ENCODE data around the gene CEP70.
"Not testable (repeated sequence)": the region's sequence is repeated elsewhere in the genome, so short reads cannot be mapped to it uniquely, and the experiment has no call there.

Gene CEP70

GRCh38 chr3:138468886-138469285 is 125.2 kb downstream of the CEP70 start:
- no peak for DNase-seq (ENCODE audit: low read depth)

- DNase-seq (ENCODE audit: low read depth): no peak
Measured at GRCh38 chr3:138468451-138468850, 125.6 kb downstream of the CEP70 start.

- DNase-seq (ENCODE audit: low read depth): no peak
Measured at GRCh38 chr3:138467931-138468330, 126.1 kb downstream of the CEP70 start.

DNA sequence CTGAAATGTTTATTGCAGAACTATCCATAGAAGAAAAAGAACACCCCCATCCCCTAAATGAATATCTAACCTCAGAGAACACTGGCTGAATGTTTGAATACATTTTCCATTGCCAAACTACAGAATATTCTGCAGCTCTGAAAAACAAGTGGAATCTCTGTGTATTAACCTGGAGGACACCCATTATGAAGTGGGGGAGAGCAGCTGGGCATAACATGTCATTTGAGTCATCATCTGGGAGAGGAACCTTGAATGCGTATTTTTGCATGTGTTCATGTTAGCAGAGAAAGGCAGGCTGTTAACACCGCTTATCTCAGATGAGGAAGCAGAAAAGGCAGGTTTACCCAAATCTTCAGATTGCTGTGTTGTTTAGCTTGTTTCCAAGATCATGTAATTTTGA is 128.1 kb downstream of the CEP70 start:
- DNase-seq (ENCODE audit: low read depth): no peak

DNA sequence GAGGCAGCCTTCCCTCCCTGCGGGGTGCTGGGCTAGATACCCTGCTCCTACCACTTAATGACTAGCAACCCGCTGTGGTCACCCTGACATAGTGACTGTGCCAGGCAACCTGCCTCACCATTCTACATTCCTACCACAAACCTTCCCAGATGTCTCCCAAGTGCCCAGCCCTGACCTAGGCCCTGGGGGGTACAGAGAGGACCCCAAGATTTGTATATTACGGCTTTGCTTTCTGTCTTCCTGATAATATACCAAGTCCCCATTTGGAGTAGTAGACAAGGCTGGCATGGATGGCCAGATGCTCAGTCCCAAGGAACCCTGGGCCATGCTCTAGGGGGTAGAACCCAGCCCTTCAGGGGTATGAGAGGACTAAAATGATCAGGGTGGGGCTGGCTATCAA is 128.6 kb downstream of the CEP70 start:
- DNase-seq (ENCODE audit: low read depth): no peak

DNA sequence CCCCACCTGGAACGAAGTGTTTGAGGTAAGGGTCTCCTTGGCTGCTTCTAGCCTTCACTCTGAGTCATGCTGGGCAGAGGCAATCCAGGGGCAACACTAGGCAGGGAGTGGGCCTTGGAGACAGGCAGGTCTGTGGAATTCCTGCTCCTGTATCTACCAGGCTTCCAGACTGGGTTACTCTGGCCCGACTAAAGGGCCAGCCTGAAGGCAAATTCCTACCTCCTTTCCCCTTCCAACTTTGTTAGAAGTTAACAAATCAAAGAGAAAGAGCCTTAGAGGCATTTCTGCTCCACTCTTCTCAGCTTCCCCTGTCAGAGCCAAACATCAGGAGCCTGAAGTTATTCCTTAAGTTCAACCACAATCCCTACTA is 129.6 kb downstream of the CEP70 start:
- DNase-seq (ENCODE audit: low read depth): no peak

- no peak for DNase-seq (ENCODE audit: low read depth)
Measured at GRCh38 chr3:138463724-138464490, 130.2 kb downstream of the CEP70 start.

GRCh38 chr3:138461896-138462295 is 132.2 kb downstream of the CEP70 start:
- DNase-seq (ENCODE audit: low read depth): no peak

DNA sequence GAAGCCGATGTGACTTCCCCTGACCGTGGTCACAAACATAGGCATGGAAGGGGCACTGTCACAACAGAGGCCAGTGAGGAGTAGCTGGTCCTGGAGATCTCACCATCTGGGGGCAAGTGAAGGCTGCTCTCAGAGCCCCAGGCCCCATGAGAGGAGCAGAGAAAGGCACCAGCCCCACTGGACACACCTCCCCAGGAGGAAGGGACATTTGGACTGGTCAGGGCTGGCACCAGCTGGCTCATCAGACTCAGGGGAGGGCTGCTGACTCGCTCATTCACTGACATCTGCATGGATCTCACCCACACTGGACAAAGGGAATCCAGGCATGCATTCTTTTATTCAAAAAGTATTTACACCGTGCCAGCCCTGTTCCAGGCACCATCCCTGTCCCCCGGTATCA is 132.8 kb downstream of the CEP70 start:
- no peak for DNase-seq (ENCODE audit: low read depth)

GRCh38 chr3:138460536-138461205 is 133.4 kb downstream of the CEP70 start:
- DNase-seq (ENCODE audit: low read depth): no peak

DNA sequence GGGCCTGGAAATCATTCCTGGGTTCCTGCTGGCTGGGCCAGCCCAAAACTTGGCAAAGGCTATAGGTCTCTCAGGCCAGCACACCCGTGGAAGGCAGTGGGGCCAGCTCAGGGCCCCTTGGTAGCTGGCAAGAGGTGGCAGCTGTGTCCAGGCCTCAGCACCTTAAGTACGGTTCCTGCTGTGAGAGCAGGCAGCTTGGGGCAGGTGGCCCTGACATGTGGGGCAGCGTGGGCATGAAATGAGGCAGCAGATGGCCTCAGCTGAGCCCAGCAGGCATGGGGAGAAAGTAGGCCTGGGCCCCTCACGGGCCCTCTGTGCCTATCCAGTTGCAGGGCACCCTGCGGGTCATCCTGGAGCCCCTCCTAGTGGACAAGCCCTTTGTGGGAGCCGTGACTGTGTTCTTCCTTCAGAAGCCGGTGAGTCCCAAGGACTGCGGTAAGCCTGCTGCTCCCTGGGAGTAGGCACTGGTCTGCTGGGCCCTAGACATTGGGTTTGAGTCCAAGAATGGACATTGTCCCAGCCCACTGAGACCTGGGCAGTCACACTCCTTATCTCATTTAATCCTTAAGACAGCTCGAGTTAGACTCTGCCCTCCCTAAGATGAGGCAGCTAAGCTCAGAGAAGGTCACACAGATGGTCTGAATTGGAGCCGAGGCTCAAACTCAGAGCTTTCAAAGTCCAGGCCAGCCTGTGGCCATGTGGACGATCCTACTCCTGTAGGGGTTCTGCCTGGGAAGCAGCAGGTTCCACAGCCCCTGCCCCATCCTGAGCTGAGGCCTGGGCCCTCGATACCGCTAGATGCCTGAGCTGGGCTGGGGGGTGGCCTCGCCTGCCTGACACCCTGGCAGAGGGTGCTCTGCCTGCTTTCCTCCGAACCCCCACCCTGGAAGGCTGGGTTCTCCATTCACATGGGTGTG is 134.2 kb downstream of the CEP70 start:
- DNase-seq (ENCODE audit: low read depth): no peak

DNA sequence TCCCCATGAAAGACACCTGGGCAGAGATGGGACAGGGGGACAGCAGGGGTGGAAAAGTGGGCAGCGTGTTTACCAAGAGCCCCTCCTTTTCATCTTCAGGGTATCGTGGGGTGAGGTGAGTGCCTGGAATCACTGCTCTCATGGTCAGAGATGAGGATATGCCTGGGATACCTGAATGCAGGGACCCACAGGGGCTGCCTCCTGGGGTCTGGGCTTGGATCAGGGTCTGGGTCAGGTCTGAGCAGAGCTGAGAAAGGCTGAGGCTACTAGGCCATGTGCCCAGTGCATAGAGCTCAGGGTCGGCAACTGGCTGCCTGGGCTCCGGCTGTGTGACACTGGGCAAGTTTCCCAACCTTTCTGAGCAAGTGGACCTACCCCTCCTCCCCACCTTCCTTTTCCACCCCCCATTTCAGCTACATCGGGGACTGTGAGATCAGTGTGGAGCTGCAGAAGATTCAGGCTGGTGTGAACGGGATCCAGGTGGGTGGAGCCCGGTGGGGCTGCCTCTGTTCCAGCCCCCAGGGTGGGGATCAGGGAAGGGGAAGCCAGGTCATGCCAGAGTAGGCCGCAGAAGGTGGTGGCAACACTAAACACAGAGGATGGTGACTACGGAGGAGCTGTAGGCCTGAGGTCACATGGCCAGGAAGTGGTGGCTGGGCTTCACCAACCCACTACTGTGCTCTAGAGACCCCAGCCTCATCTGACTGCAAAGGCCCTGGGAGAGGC is 135.1 kb downstream of the CEP70 start:
- no peak for DNase-seq (ENCODE audit: low read depth)

- DNase-seq (ENCODE audit: low read depth): no peak
Measured at GRCh38 chr3:138457863-138458735, 136.0 kb downstream of the CEP70 start.

DNA sequence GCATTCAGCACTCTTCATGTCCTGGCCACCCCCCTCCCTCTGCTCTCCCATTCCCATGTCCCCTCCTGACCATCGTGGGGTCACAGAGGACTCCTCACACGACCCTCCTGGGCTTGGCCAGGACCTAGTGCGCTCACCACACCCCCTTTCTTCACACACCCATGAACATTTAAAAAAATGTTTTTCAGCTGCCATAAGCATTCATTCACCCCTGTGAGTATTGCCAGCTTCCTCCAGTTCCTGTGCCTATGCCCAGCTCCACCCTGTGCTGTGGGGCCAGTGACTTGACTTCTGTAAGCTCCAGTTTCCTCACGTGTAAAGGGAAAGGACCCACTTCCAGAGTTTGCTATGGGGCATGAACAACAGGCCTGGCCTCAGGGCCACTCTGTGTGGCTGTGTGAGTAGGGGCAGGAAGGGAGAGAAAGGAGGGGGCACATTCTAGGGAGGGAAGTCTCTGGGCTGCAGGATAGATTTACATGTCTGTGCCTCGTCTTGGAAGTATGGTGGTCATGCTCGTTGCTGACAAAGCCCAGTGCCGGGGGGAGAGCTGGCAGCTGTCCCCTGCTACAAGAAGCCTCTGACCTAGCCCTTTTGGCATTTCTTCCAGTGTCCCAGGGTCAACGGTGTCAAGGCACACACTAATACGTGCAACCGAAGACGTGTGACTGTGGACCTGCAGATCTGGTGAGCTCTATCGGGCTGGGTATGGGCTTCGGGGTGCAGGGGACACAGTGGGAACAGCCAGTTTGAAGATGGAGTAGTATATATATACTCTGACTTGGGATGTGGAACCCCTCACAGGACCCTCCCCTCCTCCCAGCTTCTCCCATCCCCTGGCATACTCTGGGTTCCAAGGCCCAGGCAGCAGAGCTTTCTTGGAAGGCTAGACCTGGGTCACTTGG is 136.8 kb downstream of the CEP70 start:
- no peak for DNase-seq (ENCODE audit: low read depth)

GRCh38 chr3:138455801-138456716 is 138.0 kb downstream of the CEP70 start:
- DNase-seq (ENCODE audit: low read depth): no peak

- not testable (repeated sequence) for DNase-seq (ENCODE audit: low read depth)
Measured at GRCh38 chr3:138453940-138454339, 140.1 kb downstream of the CEP70 start.

- DNase-seq (ENCODE audit: low read depth): no peak
Measured at GRCh38 chr3:138452436-138452835, 141.6 kb downstream of the CEP70 start.

DNA sequence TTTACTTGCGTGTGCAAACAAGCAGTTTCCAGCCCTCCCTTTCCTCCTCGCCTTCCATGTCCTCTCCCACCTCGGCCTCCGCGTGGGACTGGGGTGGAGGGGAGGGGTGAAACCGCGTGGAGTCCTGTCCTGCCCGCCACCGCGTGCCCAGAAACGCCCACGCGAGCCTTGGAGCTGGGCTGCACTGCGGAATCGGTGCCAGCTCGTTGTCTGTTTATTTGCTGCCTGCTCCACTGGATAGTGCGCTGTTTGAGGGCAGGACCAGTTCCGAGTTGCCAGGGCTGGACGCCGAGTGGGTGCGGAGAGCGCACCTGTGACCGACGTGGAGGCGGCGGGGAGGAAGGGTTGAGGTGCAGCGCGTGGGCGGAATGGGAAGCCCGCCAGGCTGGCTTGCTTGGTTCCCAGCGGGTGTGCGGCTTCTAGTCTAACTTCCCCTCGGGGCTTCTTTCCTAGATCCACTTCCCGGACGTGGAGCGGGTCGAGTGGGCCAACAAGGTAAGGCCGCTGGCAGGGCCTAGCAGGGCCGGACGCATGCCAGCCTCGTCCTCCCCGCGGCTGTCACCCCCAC is 142.4 kb downstream of the CEP70 start:
- no peak for DNase-seq (ENCODE audit: low read depth)
